A673 (cell line): ENCODE results near the gene LRGUK. TPM values are rescaled to one million over a fixed set of nuclear protein-coding genes. Genes with fewer than 3 reads are reported as not detected.
A peak's percentile ranks its signal among the peaks of the same experiment; 100 is the strongest.

ENCODE experiments used
- BruUV-seq: library from RNA; stranded (reverse); fragments of 400-500 nt; replicated peaks from 2 replicates; lab custom pipeline; 2021; lab: Mats Ljungman, UMichigan
- CTCF ChIA-PET: fragments of 300-600 bp; sonication (Branson Sonifier 250); formaldehyde crosslinking; loops from one replicate; lab custom pipeline; 2022; ENCODE audit warnings: antibody characterized with exemption; lab: Charles Lee
- POLR2A ChIA-PET: fragments of 300-600 bp; sonication (Branson Sonifier 250); formaldehyde crosslinking; loops from one replicate; lab custom pipeline; 2022; ENCODE audit warnings: antibody characterized with exemption; ENCODE audit not compliant: low non-redundant PET; lab: Charles Lee
- DNase-seq: peaks from one replicate; pipeline ENCODE4 v3.0.0-alpha.2; 2015; ENCODE audit warnings: low spot score
- H3K27ac ChIP-seq: fragments of 200-600 bp; sonication (generic); 2 replicates; pipeline ENCODE4 v1.5.1; 2016; ENCODE audit warnings: mixed run types, low read depth, mild to moderate bottlenecking, mixed read lengths, antibody characterized with exemption, low read length; ENCODE audit not compliant: poor library complexity, severe bottlenecking
- H3K27me3 ChIP-seq: fragments of 200-600 bp; sonication (generic); replicated peaks from 2 replicates; pipeline ENCODE4 v1.6.1; 2017; ENCODE audit warnings: mixed run types, low read depth, mild to moderate bottlenecking, mixed read lengths, antibody characterized with exemption, low read length; ENCODE audit not compliant: insufficient read depth, poor library complexity
- H3K36me3 ChIP-seq: fragments of 200-600 bp; sonication (generic); 2 replicates; pipeline ENCODE4 v1.6.1; 2016; ENCODE audit warnings: mixed run types, mild to moderate bottlenecking, mixed read lengths, antibody characterized with exemption, low read length; ENCODE audit not compliant: insufficient read depth, poor library complexity, severe bottlenecking
- H3K4me1 ChIP-seq: fragments of 200-600 bp; sonication (generic); 2 replicates; pipeline ENCODE4 v1.6.1; 2017; ENCODE audit warnings: mixed run types, mild to moderate bottlenecking, mixed read lengths, antibody characterized with exemption, low read length; ENCODE audit not compliant: insufficient read depth, poor library complexity, severe bottlenecking
- H3K4me3 ChIP-seq: fragments of 200-600 bp; sonication (generic); 2 replicates; pipeline ENCODE4 v1.5.1; 2016; ENCODE audit warnings: low read depth, mixed run types, mild to moderate bottlenecking, mixed read lengths, low read length; ENCODE audit not compliant: poor library complexity, severe bottlenecking
- H3K9me3 ChIP-seq: fragments of 200-600 bp; sonication (generic); 2 replicates; pipeline ENCODE4 v1.6.1; 2016; ENCODE audit warnings: mixed run types, low read depth, mild to moderate bottlenecking, mixed read lengths, antibody characterized with exemption, low read length; ENCODE audit not compliant: poor library complexity, severe bottlenecking
- EZH2 ChIP-seq: fragments of 200-600 bp; sonication (generic); IDR thresholded peaks from 2 replicates; pipeline ENCODE4 v1.6.1; 2017; ENCODE audit warnings: borderline replicate concordance, low read depth, mild to moderate bottlenecking, mixed read lengths, antibody characterized with exemption, low read length; ENCODE audit not compliant: poor library complexity, severe bottlenecking
- intact Hi-C: fragments of 100-400 bp; cut with micrococcal nuclease; formaldehyde crosslinking; loops from one replicate; pipeline ENCODE4 v1.10.0; 2022; ENCODE audit not compliant: unreplicated experiment
- total RNA-seq: library from RNA; stranded (reverse); gene quantifications from 2 replicates; pipeline ENCODE4 v1.2.3, GENCODE V29; 2021
- TF ChIP-seq, protein P1 (sequence below): fragments of 300-800, 200-600 bp; sonication (generic); conservative IDR thresholded peaks from 2 replicates; pipeline ENCODE4 v1.5.1; 2017; ENCODE audit warnings: low read depth, mild to moderate bottlenecking, antibody characterized with exemption, low read length, moderate library complexity, mixed read lengths

The LRGUK gene
- total RNA-seq, 1 experiment from 2014 or later: 0.54 TPM

DNA sequence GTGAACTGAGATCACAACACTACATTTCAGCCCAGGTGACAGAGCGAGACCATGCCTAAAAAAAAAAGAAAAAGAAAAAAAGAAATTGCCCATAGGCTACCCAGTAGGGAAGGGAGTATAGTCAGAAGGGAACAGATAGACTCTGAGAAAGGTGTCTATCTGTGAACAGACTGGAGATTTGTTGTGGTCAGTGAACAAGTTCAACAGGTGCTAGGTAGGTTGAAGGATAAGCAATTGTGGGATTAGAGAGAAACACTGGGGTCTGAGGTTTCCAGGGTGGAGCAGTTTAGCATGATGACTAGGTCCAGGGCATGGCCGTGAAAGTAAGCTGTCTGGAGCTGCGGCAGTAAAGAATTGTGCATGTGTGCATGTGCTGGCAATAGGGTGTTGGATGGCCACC is 6.9 kb downstream of the LRGUK start:
- no peak for TF ChIP-seq EZH2
- TF ChIP-seq, protein P1, sequence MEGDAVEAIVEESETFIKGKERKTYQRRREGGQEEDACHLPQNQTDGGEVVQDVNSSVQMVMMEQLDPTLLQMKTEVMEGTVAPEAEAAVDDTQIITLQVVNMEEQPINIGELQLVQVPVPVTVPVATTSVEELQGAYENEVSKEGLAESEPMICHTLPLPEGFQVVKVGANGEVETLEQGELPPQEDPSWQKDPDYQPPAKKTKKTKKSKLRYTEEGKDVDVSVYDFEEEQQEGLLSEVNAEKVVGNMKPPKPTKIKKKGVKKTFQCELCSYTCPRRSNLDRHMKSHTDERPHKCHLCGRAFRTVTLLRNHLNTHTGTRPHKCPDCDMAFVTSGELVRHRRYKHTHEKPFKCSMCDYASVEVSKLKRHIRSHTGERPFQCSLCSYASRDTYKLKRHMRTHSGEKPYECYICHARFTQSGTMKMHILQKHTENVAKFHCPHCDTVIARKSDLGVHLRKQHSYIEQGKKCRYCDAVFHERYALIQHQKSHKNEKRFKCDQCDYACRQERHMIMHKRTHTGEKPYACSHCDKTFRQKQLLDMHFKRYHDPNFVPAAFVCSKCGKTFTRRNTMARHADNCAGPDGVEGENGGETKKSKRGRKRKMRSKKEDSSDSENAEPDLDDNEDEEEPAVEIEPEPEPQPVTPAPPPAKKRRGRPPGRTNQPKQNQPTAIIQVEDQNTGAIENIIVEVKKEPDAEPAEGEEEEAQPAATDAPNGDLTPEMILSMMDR: no peak
- no peaks in the 10 kb centered on the region for H3K4me1 ChIP-seq
- intact Hi-C loops: no loop called here
- ChIA-PET CTCF (interaction anchor here (0.6 kb wide), 1 partner anchor 15 kb away, joined by 3 read pairs; no protein-coding TSS in a partner anchor), POLR2A (no interaction called here)
- no peaks in the 10 kb centered on the region for H3K9me3 ChIP-seq
- H3K36me3 ChIP-seq: no peaks in the 10 kb centered on the region
- no TSS peak for BruUV-seq
- H3K4me3 ChIP-seq: no peak overlapping the region
- H3K27ac ChIP-seq: no peak overlapping the region
- H3K27me3 ChIP-seq: no peaks in the 10 kb centered on the region
- DNase-seq: no peak

DNA sequence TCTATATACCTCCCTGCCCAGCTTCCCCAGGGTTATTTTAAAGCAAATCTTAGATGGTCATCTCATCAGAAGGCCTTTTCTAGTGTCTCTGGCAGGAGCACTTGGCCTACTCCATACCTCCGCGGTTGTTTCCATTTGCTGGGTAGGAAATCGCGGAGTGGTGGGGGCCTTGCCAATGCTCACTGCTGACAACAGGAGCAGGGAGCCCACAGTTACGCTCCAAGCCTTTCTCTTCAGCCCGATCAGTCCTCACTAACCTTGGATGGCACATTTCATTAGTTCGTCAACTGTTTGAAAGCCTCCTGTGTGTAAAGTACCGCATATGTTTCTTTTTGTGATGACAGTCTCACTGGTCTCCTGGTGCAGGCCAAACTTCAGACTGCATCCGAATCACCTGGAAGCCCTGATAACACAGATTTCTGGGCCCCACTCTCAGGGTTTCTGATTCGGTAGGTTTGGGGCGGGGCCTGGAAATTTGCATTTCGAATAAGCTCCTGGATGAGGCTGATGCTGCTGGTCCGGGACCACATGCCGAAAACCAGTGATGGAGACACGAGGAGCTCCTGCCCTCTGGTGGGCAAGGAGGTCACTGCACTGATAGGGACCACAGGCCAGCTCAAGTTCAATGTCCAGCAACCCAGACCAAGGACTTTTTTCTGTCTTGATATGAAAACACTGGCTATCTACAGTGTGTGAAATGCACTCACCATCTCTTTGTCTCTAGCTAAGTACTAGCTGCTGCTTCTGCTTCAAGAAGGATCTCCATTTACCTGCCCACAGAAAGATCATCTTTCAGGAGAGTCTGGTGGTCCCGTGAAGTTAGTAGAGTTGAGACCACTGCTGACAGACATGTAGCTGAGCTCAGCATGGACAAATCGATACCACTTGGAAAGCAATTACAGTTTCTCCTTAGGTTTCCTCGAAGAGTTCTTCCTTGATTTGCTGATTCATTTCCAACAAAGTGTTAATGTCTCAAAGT is 14.0 kb downstream of the LRGUK start:
- intact Hi-C loops: no loop called here
- DNase-seq: peak; percentile 47
- CTCF ChIA-PET: interaction anchor here (0.9 to 1.1 kb wide), 3 partner anchors 9 to 280 kb away, joined by 3 to 14 read pairs (median 3); partner anchors contain the start of gene LRGUK
- POLR2A ChIA-PET: no interaction called here
- Histone ChIP-seq H3K4me1 (no peaks in the 10 kb centered on the region), H3K4me3 (no peak overlapping the region), H3K9me3 (no peaks in the 10 kb centered on the region), H3K36me3 (no peaks in the 10 kb centered on the region), H3K27me3 (no peaks in the 10 kb centered on the region), H3K27ac (no peak overlapping the region)
- TF ChIP-seq EZH2: no peak
- TF ChIP-seq, protein P1: peak; percentile 83
- no TSS peak for BruUV-seq

DNA sequence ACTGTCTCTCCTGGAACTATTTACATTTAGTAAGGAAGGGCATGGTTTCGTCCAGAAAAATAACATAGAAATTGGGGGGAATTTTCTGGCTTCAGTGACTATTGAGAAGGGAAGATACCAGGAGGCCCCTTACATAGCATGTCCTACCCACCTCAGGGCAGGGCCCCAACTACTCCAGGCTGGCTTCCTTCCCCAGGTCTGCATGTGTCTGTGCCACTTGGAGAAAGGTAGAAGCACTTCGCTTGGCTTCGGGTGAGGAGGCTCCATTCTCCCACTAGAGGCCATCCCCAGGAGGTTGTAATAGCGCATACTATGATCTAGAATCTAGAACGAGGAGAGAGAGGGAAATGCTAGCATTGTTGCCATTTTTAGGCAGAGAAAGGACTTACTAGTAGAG is 14.7 kb downstream of the LRGUK start:
- Histone ChIP-seq H3K36me3 (no peaks in the 10 kb centered on the region), H3K27me3 (no peaks in the 10 kb centered on the region), H3K9me3 (no peaks in the 10 kb centered on the region), H3K4me3 (no peak overlapping the region), H3K27ac (no peak overlapping the region), H3K4me1 (no peaks in the 10 kb centered on the region)
- intact Hi-C loops: no loop called here
- no TSS peak for BruUV-seq
- TF ChIP-seq EZH2: no peak
- TF ChIP-seq, protein P1: no peak
- CTCF ChIA-PET: interaction anchor here (0.9 to 1.1 kb wide), 3 partner anchors 9 to 279 kb away, joined by 3 to 14 read pairs (median 3); partner anchors contain the start of gene LRGUK
- DNase-seq: no peak
- POLR2A ChIA-PET: no interaction called here
